PFSK-1 (cell line): ENCODE measurements around the gene TGFB1.

Source experiments
- SIN3A ChIP-seq: IDR thresholded peaks from 2 replicates; pipeline ENCODE4 v1.6.1; 2012; ENCODE audit warnings: mild to moderate bottlenecking, low read length, moderate library complexity, borderline replicate concordance; ENCODE audit not compliant: insufficient read depth
- TF ChIP-seq, protein P1 (sequence below), 2 experiments: IDR thresholded peaks; 2 replicates each; pipeline versions ENCODE4 v1.6.1 to v1.8.0; 2011 to 2012; ENCODE audit warnings: low read depth in 2 of 2, low read length in 2 of 2, control low read depth in 1 of 2, inconsistent platforms in 1 of 2, mild to moderate bottlenecking in 1 of 2, moderate library complexity in 1 of 2; ENCODE audit not compliant: insufficient read depth in 1 of 2

DNA sequence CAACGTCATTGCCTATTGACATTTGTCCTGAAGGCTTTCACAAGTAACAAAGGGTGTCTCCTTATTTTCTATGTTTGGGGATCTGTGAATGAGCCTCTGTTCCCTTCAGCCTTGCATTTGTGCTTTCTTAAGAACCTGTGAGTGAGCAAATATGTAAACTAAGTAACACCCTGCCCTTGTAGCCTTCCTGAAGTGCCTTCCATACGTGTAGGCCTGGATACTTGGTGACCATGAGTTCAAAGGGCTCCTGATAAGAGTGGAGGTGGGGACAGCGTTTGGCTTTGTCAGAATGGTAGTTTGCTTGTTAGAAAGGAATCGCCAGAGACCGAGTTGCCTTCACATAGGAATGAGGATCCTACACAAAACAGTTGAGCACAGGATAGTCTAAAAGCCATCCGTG, 58.2 kb downstream of the TGFB1 start:
- TF ChIP-seq, protein P1, sequence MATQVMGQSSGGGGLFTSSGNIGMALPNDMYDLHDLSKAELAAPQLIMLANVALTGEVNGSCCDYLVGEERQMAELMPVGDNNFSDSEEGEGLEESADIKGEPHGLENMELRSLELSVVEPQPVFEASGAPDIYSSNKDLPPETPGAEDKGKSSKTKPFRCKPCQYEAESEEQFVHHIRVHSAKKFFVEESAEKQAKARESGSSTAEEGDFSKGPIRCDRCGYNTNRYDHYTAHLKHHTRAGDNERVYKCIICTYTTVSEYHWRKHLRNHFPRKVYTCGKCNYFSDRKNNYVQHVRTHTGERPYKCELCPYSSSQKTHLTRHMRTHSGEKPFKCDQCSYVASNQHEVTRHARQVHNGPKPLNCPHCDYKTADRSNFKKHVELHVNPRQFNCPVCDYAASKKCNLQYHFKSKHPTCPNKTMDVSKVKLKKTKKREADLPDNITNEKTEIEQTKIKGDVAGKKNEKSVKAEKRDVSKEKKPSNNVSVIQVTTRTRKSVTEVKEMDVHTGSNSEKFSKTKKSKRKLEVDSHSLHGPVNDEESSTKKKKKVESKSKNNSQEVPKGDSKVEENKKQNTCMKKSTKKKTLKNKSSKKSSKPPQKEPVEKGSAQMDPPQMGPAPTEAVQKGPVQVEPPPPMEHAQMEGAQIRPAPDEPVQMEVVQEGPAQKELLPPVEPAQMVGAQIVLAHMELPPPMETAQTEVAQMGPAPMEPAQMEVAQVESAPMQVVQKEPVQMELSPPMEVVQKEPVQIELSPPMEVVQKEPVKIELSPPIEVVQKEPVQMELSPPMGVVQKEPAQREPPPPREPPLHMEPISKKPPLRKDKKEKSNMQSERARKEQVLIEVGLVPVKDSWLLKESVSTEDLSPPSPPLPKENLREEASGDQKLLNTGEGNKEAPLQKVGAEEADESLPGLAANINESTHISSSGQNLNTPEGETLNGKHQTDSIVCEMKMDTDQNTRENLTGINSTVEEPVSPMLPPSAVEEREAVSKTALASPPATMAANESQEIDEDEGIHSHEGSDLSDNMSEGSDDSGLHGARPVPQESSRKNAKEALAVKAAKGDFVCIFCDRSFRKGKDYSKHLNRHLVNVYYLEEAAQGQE (IDR thresholded peaks at IDR 0.05; ENCODE audit: insufficient read depth in 1 of 2, low read depth in 2 of 2, low read length in 2 of 2): no peak
- no peak for TF ChIP-seq SIN3A
